ENCODE measurements around the gene STAG1. TPM values are rescaled to one million over a fixed set of nuclear protein-coding genes. Genes with fewer than 3 reads are reported as not detected.
A peak's percentile ranks its signal among the peaks of the same experiment; 100 is the strongest.
"Not testable (repeated sequence)": the region's sequence is repeated elsewhere in the genome, so short reads cannot be mapped to it uniquely, and the experiment has no call there.

STAG1 gene
- polyA plus RNA-seq (ENCODE audit: insufficient read length): 30.3 TPM

DNA sequence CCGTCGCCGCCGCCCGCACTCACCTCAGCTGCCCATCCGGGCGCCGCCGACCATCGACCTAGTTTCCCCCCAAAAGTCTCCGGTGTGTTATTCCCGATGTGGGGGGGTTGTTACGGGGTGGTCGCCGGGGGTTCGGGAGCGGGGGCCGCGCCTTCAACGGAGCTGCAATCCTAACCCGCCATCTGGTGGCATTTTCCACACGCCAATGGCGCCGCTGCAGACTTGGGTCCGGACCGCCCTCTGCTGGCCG is at the start of gene STAG1:
Gene STAG1 (minus strand): TSS at position 207 of the 250 bp plus-strand sequence. CDS start 121,480 bp downstream, outside the sequence.
- no peak for DNase-seq (ENCODE audit: low read depth)

DNA sequence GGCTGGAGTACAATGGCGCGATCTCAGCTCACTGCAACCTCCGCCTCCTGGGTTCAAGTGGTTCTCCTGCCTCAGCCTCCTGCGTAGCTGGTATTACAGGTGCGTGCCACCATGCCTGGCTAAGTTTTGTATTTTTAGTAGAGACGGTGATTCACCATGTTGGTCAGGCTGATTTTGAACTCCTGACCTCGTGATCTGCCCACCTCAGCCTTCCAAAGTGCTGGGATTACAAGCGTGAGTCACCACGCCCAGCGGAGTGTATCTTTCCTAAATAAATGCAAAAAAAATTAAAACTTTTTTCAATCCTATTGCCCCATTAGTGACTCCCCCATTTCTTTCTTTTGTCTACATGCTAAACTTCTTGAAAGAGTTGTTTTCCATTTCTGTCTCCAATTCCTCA is 49.0 kb upstream of the STAG1 start:
- DNase-seq (ENCODE audit: low read depth): not testable (repeated sequence)

DNA sequence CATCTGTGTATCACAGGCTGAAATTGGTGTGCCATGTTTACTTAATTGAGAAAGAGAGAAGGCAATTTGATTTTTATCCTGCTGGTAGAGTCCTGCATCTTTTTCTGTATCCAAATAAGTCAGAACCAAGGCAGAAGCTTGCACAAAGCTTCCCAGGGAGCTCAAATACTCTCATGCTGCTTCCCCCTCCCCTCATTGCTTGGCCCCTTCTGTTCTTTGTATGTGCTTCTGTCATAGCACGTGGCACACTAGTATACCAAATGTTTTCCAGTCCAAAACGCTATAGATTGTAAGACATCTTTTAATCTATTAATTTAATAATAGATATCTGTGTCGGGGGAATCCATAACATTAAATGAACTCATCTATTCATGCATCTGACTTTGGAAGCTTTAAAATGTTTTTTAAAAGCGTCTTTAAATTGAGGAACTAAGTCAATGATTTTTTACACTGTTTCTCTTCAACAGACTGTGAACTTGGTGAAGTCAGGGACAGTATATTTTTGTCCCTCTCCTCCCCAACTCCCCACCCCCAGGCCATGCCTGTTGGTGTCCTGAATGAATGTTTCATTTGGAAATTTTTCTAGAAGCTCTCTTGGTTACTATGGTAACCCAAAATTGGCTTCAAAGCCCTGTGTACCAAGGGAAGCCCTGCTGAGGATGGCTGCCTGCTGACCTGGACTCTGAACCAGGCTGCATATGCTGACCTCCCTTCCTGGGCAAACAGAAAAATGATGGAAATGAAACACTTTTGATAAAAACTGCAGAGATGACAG is 40.6 kb upstream of the STAG1 start:
- DNase-seq (ENCODE audit: low read depth): no peak

DNA sequence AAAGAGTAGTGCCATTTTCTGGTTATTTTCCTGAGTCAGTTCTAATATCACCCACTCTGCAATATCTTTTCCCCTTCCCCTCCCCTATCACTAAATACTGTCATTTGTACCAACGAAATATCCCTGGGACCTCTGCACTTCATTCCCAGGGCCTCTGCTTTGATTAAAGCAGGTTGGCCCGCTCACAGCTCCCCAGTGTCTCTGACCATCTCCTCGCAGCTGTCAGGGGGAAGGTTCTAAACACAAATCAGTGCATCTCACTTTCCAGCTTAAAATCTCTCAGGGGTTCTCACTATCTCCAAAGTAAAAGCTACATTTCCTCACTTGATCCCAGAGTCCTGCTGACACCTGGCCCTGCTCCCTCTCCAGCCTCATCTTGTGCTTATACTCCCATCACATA is 38.6 kb upstream of the STAG1 start:
- DNase-seq (ENCODE audit: low read depth): no peak

DNA sequence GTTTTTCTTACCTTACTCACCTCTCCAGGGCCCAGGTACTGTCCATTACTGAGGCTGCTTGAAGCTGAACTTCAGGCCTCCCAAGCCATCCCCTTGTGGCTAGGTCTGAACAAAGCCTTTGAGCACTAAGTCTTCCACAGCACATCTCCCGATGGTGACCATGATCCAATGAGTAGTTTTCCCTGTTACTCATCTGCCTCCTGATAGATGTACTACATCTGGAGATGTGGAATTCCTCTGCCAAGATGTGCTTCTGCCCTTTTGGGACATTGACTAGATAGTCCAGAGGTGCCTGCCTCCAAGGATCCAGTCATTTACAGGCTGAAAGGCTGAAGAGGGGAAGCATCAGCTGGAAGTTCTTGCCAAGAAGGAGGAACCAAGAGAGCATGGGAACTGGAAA is 37.8 kb upstream of the STAG1 start:
- no peak for DNase-seq (ENCODE audit: low read depth)

DNA sequence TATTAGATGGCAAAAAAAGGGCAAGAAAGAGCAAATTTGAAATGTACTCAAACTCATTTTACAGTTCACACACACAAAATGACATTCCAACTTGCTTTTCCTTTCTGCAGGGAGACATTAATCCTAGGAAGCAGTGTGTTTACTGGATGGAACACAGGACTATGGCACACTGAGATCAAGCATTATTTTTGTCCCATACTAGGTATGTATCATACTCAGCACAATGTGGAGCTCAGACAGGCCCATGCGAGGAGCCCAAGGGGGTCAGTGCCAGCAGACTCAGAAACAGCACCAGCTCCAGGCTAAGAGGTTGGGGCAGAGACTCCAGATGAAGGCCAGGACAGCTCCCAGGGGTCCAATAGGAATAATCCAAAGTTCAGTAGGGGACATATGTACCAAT is 36.0 kb upstream of the STAG1 start:
- no peak for DNase-seq (ENCODE audit: low read depth)

DNA sequence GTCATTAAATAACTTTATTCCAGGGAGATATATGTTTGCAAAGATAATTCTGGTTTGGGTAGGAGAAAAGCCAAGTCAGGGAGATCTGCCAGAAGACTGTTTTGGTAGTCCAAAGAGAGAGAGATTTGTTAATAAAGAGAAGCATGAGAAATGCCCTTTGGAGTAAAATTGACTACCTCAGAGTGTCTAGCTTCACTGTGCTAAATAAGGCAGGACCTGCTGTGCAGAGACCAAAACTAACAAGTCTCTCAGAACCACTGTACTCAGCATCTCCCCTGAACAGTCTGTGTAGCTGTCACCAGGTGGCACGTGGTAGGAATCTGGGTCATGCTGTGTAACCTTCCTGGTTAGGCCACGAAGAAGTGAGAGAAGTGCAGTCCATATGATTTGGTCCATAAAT is 35.2 kb upstream of the STAG1 start:
- no peak for DNase-seq (ENCODE audit: low read depth)

DNA sequence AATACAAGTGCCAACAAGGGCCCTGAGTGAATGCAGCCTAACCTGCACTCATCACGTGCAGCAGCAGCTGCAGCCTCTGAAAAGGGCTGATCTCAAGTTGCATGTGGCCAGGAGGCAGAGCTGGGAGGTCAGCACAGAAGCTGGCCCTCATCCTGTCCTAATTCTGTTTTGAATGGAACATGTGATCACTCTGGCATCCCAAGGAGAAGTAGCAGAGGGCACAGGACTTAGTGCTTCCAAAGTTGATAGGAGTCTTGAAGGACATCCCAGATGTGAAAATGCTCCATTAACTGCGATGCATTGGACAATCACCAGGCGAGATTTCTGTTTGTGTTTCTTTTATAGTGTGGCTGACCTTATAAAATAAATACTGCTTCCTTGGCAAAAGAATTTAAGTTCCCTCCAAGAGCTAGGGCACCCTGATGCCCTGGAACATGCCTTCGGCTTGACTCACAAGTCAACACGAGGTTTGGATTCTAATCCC is 31.6 kb upstream of the STAG1 start:
- no peak for DNase-seq (ENCODE audit: low read depth)

DNA sequence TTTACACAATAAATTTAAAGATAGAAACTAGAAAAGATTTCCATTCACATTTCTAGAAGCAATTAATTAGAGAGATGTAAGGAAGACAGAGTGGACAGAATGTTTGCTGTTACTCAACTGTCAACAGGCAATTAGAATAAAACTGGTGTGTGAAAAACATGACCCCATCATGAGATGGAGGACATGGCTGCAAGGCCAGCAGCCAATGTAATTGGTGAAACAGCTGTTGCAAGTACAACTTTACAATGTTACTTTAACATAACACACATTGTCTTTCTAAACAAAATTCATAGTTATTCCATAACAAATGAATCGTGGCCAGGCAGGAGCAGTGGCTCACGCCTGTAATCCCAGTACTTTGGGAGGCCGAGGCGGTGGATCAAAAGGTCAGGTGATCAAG is 28.6 kb upstream of the STAG1 start:
- no peak for DNase-seq (ENCODE audit: low read depth)

DNA sequence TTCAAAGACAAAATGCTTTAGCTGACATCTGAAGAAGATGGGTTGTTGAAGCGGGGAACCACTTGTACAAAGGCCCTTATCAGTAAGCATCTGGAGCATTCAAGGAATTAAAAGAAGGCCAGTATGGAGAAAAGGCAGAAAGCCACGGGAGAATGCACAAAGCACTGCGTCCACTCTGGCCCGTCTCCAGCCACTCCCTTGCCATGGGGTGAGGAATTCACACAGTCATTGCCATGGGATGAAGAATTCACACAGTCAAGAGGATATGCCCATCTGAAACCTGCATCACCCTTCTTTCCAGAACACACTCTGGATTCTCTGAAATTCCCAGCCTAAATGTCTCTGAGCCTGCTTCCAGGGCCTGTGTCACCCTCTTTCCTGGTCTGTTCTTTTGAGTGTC is 26.7 kb upstream of the STAG1 start:
- no peak for DNase-seq (ENCODE audit: low read depth)

DNA sequence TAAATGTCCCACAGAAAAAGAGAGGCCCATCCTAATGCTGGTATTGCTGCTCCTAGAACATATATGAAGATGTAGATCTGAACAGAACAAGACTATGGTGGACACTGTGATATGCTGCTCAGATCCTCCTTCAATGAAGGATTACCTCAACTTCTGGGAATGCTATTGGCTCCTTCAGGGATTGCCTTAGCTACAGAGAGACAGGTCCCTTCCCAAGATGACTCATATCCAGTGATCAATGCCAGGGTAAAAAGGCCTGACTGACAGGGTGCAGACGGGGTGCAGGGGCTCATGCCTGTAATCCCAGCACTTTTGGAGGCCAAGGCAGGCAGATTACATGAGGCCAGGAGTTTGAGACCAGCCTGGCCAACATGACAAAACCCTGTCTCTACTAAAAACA is 20.5 kb upstream of the STAG1 start:
- DNase-seq (ENCODE audit: low read depth): no peak

DNA sequence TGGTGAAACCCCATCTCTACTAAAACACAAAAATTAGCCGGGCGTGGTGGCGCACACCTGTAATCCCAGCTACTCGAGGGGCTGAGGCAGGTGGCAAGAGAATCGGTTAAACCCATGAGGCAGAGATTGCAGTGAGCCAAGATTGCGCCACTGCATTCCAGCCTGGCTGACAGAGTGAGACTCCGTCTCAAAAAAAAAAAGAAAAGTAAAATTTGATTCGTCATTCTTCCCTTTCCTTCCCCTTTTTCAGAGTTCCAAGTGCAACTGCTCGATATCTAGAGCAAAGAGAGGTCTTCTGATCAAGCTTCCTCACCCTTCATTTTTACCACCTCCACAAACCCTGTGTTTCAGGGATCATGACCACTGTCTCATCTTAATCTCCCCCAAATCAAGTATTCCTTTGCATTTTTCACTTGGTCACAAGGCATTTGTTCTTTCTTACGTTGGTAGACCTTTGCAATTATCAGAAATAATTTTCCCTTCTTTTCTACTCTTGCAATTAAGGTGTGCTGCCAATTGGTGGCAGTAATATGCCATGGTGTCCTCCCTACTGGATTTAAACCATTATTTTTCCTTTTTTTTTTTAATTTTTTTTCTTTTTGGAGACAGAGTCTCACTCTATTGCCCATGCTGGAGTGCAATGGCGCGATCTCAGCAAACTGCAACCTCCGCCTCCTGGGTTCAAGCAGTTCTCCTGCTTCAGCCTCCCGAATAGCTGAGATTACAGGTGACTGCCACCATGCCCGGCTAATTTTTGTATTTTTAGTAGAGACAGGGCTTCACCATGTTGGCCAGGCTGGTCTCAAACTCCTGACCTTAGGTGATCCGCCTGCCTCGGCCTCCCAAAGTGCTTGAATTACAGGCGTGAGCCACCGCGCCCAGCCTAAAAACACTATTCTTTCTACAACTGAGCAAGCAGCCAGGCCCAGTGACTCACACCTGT is 6.3 kb upstream of the STAG1 start:
- not testable (repeated sequence) for DNase-seq (ENCODE audit: low read depth)

DNA sequence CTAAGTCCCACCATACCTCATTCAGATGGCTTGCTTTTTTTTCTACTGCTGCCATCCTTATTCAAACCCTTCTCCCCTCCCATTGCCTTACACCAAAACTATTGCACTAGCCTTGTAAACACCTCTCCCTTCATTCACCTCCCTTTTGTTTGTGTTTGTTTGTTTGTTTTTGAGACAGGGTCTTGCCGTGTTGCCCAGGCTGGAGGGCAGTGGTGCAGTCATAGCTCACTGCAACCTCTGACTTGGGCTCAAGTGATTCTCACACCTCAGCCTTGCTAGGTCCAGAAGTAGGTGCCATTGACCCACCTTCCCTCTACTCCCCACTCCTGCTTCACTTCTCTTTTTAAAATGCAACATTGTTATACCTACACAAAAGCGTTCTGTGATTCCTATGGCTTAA is 3.0 kb upstream of the STAG1 start:
- no peak for DNase-seq (ENCODE audit: low read depth)

DNA sequence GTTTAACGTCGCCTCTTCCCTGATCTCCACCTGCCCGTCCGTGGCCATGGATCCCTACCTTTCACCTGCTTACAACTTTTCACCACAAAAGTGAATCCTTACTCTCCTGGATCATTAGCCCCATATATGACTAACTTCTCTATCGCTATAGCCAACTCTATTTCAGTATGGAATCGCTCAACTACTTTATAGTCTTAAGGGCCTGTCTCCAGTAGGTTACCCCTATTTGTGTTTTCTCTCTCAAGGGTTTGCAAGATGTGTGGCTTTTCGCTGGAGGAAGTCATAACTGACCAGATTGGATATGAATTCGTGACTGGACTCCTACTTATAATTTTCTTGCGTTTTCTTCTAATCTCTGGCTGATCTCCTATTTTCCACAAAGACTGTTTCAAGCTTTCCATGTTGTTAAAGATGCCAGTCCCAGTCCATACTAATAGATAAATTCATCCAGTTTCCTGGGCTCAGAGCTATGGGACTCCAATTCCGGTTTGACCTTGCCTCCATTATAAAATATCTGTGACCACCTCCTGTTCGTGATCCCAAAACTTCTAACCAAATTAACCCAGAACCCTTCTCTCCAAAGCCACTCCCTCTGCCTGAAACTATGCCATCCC is 1.3 kb upstream of the STAG1 start:
- DNase-seq (ENCODE audit: low read depth): no peak

DNA sequence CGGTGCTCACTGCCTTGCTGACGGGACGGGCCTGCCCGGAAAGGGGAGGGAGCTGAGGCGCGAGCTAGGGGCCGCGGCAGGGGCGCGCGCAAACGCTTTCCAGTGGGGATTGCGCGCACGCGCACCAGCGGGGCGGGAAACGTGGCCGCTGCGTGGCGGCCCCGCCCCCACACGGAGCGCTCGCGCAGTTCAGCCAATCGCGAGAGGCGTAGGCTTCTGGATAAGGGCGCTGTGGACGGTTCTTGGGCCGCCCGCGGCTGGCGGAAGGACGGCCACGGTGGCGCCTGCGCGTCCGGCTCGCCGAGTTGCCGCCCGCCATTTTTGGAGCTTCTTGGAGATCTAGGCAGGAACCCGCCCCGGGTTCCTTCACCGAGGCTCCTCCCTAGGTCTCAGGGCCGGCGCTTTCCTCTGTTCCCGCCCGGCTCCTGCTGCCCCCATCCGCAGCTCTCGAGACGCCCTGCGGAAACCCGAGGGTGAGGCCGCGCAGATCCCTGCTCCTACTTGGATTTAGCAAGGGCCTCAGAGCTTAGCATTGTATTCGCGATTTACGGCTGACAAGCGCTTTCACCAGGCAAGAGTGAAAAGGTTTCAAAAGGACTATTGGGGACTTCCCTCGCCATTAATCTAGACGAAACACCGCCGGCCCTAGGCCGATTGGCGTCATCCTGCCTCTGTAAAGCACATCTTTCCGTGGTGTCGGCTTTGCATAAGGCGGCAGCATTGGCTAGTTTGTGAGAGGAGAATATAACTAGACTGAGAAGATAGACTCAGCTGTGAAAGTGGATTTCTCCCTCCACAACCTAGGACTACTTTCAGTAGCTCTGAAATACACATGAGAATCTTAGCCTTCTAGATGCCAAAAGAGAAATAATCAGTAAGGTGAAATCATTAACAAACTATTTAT is 496 bp upstream of the STAG1 start:
- DNase-seq (ENCODE audit: low read depth): peak; percentile 96

DNA sequence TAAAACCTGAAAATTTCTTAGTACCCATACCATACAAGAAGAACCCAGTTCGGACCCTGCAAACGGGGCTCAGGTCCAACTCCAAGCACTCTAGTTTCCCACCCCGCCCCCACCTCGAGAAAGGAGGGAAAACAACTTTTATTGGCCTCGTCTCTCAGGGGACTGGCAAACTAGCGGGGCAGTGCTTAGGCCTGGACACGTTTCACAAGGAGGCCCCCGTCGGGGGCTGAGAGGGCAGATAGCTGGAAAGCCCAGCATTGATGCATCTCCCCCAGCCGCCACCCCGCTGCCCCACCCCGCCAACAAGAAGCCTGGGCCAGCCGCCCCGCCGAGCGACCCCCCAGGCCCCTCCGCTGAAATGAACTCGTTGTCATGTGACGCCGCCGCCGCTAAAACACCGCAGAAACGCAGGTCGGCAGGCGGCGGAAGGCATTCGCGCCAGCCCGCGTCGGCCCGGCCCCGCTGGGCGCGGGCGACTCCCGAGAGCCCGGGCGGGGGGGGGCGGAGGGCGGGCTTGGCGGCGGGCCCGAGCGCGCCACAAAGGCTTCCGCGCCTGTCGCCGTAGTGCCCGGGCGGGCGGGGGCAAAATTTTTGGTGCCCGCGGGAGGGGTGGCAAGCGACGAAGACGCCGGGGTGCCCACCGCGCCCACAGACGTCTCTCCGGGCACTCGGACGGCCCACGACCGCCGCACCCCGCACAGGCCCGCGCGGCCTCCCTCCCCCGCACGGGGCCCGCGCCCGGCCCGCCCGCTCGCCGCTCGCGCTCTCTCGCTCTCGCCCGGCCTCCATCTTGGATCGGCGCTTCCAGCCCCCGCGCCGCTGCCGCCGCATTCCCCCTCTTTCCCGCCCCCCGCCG is 634 bp downstream of the STAG1 start:
- DNase-seq (ENCODE audit: low read depth): no peak

DNA sequence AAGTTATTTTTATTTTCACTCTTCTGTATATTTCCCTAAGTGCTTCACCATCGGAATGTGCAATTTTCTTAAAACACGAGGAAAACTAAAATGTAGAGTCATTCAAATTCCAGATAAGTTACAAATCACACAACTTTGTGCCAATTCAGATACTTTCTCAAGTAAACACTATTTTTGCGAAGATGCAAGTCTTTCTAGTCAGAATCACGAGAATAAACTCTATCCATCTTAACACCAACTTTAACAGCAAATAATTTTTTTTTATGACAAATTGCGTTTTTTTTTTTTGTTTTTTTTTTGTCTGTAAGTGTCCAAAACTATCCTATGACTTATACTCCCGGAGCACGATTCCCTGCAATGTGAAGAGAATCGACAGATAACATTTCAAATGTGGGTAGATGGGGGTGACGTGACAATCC is 1.3 kb downstream of the STAG1 start:
- DNase-seq (ENCODE audit: low read depth): no peak

DNA sequence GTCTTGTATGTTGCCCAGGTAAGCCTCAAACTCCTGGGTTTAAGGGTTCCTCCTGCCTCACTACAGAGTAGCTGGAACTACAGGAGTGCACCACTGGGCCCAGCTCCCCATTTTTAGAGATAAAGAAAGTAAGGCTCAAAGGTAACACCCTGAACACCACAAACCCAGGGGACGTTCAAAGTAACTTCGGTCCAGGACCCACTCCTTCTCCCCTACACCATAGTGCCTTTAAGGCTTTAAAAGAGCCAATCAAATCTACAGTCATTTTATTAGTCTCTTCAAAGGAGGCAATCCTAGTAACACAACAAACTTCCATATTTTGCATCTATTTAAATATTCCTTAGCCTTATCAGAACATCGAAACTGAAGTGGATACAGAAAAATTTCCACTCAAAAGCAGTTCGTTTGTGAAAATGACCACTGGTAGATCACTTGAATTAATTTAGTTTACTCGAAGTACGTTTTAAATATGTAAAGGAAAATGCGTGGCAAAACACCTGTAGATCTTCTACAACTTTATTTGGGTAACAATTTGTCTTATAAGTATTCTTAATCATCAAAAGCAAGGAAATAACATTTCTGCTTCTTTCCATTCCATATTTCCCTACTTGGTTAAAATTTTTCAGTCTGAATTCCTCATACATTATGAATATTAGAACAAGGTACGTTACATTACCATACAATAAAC is 1.8 kb downstream of the STAG1 start:
- no peak for DNase-seq (ENCODE audit: low read depth)

DNA sequence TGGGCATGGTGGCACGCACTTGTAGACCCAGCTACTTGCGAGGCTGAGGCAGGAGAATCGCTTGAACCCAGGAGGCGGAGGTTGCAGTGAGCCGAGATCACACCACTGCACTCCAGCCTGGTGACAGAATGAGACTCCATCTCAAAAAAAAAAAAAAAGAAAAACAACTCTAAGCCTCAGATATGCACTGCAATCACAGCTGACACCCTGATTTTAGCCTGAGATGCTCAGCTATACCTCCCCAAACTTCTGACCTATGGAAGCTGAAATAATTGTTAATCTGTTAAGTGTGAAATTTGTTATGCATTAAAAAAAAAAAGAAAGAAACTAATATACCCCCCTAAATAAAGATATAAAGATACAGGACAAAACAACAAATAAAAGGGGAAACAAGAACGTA is 2.6 kb downstream of the STAG1 start:
- DNase-seq (ENCODE audit: low read depth): not testable (repeated sequence)

DNA sequence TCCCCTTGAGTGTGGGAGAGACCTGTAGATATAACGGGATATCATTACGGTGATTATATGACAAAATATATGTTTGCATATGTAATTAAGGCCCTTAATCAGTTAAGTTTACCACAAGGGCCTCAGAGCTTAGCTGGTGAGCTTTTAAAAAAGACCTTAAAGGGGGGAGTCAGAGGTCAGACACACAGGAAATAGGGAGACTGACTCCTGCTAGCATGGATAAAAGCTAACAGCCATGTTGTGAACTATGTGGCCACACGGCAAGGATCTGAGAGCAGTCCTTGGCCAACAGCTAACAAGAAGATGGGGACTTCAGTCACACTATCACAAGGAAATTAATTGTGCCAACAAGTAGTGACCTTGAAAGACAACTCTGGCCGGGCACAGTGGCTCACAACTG is 3.1 kb downstream of the STAG1 start:
- no peak for DNase-seq (ENCODE audit: low read depth)

Measured in forelimb muscle (tissue), 1 donor.